Hindlimb muscle (tissue), 1 donor: ENCODE results near the gene SLC5A1. TPM values are rescaled to one million over a fixed set of nuclear protein-coding genes. Genes with fewer than 3 reads are reported as not detected.

ENCODE experiments used
- DNase-seq: peaks from one replicate; pipeline ENCODE4 v3.0.0-alpha.2; 2013
- polyA plus RNA-seq: library from polyadenylated mRNA; unstranded; fragments of 120-200 nt; gene quantifications from one replicate; pipeline ENCODE4 v1.2.1, GENCODE V29; 2013; ENCODE audit not compliant: insufficient read length

SLC5A1 gene
- 2.2 TPM for polyA plus RNA-seq

GRCh38 chr22:32042924-32043323 lies at the start of gene SLC5A1:
Gene SLC5A1 (plus strand): TSS chr22:32043261. CDS start chr22:32043282, 21 bp downstream.
- no peak for DNase-seq

GRCh38 chr22:31995046-31995445 lies 48.0 kb upstream of the SLC5A1 start:
- DNase-seq: no peak

GRCh38 chr22:31995807-31996206 lies 47.3 kb upstream of the SLC5A1 start:
- DNase-seq: no peak

GRCh38 chr22:31998784-31999385 lies 44.2 kb upstream of the SLC5A1 start:
- no peak for DNase-seq

GRCh38 chr22:32000181-32000580 lies 42.9 kb upstream of the SLC5A1 start:
- no peak for DNase-seq

GRCh38 chr22:32005453-32005852 lies 37.6 kb upstream of the SLC5A1 start:
- no peak for DNase-seq

GRCh38 chr22:32013200-32013599 lies 29.9 kb upstream of the SLC5A1 start:
- DNase-seq: no peak

- no peak for DNase-seq
These were observed 27.0 kb upstream of the SLC5A1 start for GRCh38 chr22:32016081-32016480.

- DNase-seq: no peak
These were observed 25.0 kb upstream of the SLC5A1 start for GRCh38 chr22:32018056-32018455.

GRCh38 chr22:32020117-32020516 lies 22.9 kb upstream of the SLC5A1 start:
- no peak for DNase-seq

- DNase-seq: no peak
These were observed 21.3 kb upstream of the SLC5A1 start for GRCh38 chr22:32021716-32022115.

- no peak for DNase-seq
These were observed 19.7 kb upstream of the SLC5A1 start for GRCh38 chr22:32023251-32023827.

GRCh38 chr22:32024796-32025195 lies 18.3 kb upstream of the SLC5A1 start:
- DNase-seq: no peak

- no peak for DNase-seq
These were observed 12.4 kb upstream of the SLC5A1 start for GRCh38 chr22:32030518-32031247.

- DNase-seq: no peak
These were observed 11.6 kb upstream of the SLC5A1 start for GRCh38 chr22:32031466-32031865.

- no peak for DNase-seq
These were observed 8.8 kb upstream of the SLC5A1 start for GRCh38 chr22:32034275-32034674.

GRCh38 chr22:32037236-32037635 lies 5.8 kb upstream of the SLC5A1 start:
- no peak for DNase-seq

- DNase-seq: no peak
These were observed 2.6 kb upstream of the SLC5A1 start for GRCh38 chr22:32040324-32040904.

GRCh38 chr22:32043391-32043790 lies 330 bp downstream of the SLC5A1 start:
- no peak for DNase-seq

GRCh38 chr22:32044477-32044876 lies 1.4 kb downstream of the SLC5A1 start:
- DNase-seq: peak; percentile 30

GRCh38 chr22:32044913-32045312 lies 1.9 kb downstream of the SLC5A1 start:
- DNase-seq: peak; percentile 38

GRCh38 chr22:32048069-32048468 lies 5.0 kb downstream of the SLC5A1 start:
- DNase-seq: no peak

- DNase-seq: no peak
These were observed 7.8 kb downstream of the SLC5A1 start for GRCh38 chr22:32050678-32051515.
